Measurements from ENCODE around the gene EPHB1.

Gene EPHB1

GRCh38 chr3:135075157-135075556 is 280.1 kb downstream of the EPHB1 start:
- no peak overlapping the region for H3K27ac Mint-ChIP-seq
- H3K36me3 Mint-ChIP-seq = no peaks in the 10 kb centered on the region
- H3K9me3 Mint-ChIP-seq = peaks cover 4% of the 10 kb centered on the region
- H3K4me3 Mint-ChIP-seq = no peak overlapping the region
- H3K27me3 Mint-ChIP-seq = peaks cover 5% of the 10 kb centered on the region
- no peaks in the 10 kb centered on the region for H3K4me1 Mint-ChIP-seq

GRCh38 chr3:135076341-135076740 is 281.3 kb downstream of the EPHB1 start:
- H3K9me3 Mint-ChIP-seq = peaks cover 4% of the 10 kb centered on the region

GRCh38 chr3:135077186-135077585 is 282.1 kb downstream of the EPHB1 start:
- Mint-ChIP-seq H3K9me3 (peaks cover 4% of the 10 kb centered on the region), H3K4me1 (no peaks in the 10 kb centered on the region), H3K27ac (no peak overlapping the region), H3K27me3 (peaks cover 5% of the 10 kb centered on the region), H3K36me3 (no peaks in the 10 kb centered on the region), H3K4me3 (no peak overlapping the region)

More at GRCh38 chr3:135076341-135076740, 281.3 kb downstream of the EPHB1 start:
- H3K27ac Mint-ChIP-seq = no peak overlapping the region
- H3K4me1 Mint-ChIP-seq = no peaks in the 10 kb centered on the region
- no peak overlapping the region for H3K4me3 Mint-ChIP-seq
- H3K27me3 Mint-ChIP-seq = peaks cover 5% of the 10 kb centered on the region
- no peaks in the 10 kb centered on the region for H3K36me3 Mint-ChIP-seq

- Mint-ChIP-seq H3K36me3 (no peaks in the 10 kb centered on the region), H3K27ac (no peak overlapping the region), H3K4me3 (no peak overlapping the region), H3K4me1 (no peaks in the 10 kb centered on the region), H3K27me3 (peaks cover 5% of the 10 kb centered on the region), H3K9me3 (peaks cover 4% of the 10 kb centered on the region)
Measured at GRCh38 chr3:135078283-135078682, 283.2 kb downstream of the EPHB1 start.

- Mint-ChIP-seq H3K4me3 (no peak overlapping the region), H3K9me3 (no peaks in the 10 kb centered on the region), H3K27ac (no peak overlapping the region), H3K36me3 (no peaks in the 10 kb centered on the region), H3K27me3 (peaks cover 2% of the 10 kb centered on the region), H3K4me1 (no peaks in the 10 kb centered on the region)
Measured at GRCh38 chr3:135079095-135079494, 284.0 kb downstream of the EPHB1 start.

GRCh38 chr3:135081451-135081850 is 286.4 kb downstream of the EPHB1 start:
- no peaks in the 10 kb centered on the region for H3K4me1 Mint-ChIP-seq
- no peak overlapping the region for H3K27ac Mint-ChIP-seq
- H3K27me3 Mint-ChIP-seq = peaks cover 2% of the 10 kb centered on the region
- no peaks in the 10 kb centered on the region for H3K9me3 Mint-ChIP-seq
- no peaks in the 10 kb centered on the region for H3K36me3 Mint-ChIP-seq
- H3K4me3 Mint-ChIP-seq = no peak overlapping the region

- Mint-ChIP-seq H3K4me1 (no peaks in the 10 kb centered on the region), H3K9me3 (no peaks in the 10 kb centered on the region), H3K27me3 (peaks cover 2% of the 10 kb centered on the region), H3K4me3 (no peak overlapping the region), H3K36me3 (no peaks in the 10 kb centered on the region), H3K27ac (no peak overlapping the region)
Measured at GRCh38 chr3:135081856-135082434, 286.9 kb downstream of the EPHB1 start.

- no peaks in the 10 kb centered on the region for H3K36me3 Mint-ChIP-seq
- H3K27ac Mint-ChIP-seq = no peak overlapping the region
- H3K9me3 Mint-ChIP-seq = no peaks in the 10 kb centered on the region
- no peaks in the 10 kb centered on the region for H3K4me1 Mint-ChIP-seq
- peaks cover 5% of the 10 kb centered on the region for H3K27me3 Mint-ChIP-seq
- no peak overlapping the region for H3K4me3 Mint-ChIP-seq
Measured at GRCh38 chr3:135082706-135083105, 287.6 kb downstream of the EPHB1 start.

- H3K27ac Mint-ChIP-seq = no peak overlapping the region
- H3K36me3 Mint-ChIP-seq = no peaks in the 10 kb centered on the region
- peaks cover 5% of the 10 kb centered on the region for H3K27me3 Mint-ChIP-seq
Measured at GRCh38 chr3:135083179-135083578, 288.1 kb downstream of the EPHB1 start.

GRCh38 chr3:135083756-135084155 is 288.7 kb downstream of the EPHB1 start:
- no peaks in the 10 kb centered on the region for H3K36me3 Mint-ChIP-seq
- H3K9me3 Mint-ChIP-seq = no peaks in the 10 kb centered on the region
- H3K27me3 Mint-ChIP-seq = peaks cover 8% of the 10 kb centered on the region
- no peak overlapping the region for H3K27ac Mint-ChIP-seq
- H3K4me1 Mint-ChIP-seq = no peaks in the 10 kb centered on the region
- H3K4me3 Mint-ChIP-seq = no peak overlapping the region

More at GRCh38 chr3:135083179-135083578, 288.1 kb downstream of the EPHB1 start:
- Mint-ChIP-seq H3K4me1 (no peaks in the 10 kb centered on the region), H3K4me3 (no peak overlapping the region), H3K9me3 (no peaks in the 10 kb centered on the region)

GRCh38 chr3:135084405-135084804 is 289.3 kb downstream of the EPHB1 start:
- no peak overlapping the region for H3K27ac Mint-ChIP-seq
- no peaks in the 10 kb centered on the region for H3K36me3 Mint-ChIP-seq
- H3K4me1 Mint-ChIP-seq = no peaks in the 10 kb centered on the region
- H3K27me3 Mint-ChIP-seq = peaks cover 6% of the 10 kb centered on the region
- no peaks in the 10 kb centered on the region for H3K9me3 Mint-ChIP-seq
- H3K4me3 Mint-ChIP-seq = no peak overlapping the region

- no peaks in the 10 kb centered on the region for H3K4me1 Mint-ChIP-seq
- no peaks in the 10 kb centered on the region for H3K9me3 Mint-ChIP-seq
- no peak overlapping the region for H3K4me3 Mint-ChIP-seq
- H3K27ac Mint-ChIP-seq = no peak overlapping the region
- H3K36me3 Mint-ChIP-seq = no peaks in the 10 kb centered on the region
- peaks cover 6% of the 10 kb centered on the region for H3K27me3 Mint-ChIP-seq
Measured at GRCh38 chr3:135084976-135085375, 289.9 kb downstream of the EPHB1 start.

- Mint-ChIP-seq H3K4me1 (no peaks in the 10 kb centered on the region), H3K36me3 (no peaks in the 10 kb centered on the region), H3K27ac (no peak overlapping the region), H3K27me3 (peaks cover 6% of the 10 kb centered on the region), H3K9me3 (no peaks in the 10 kb centered on the region), H3K4me3 (no peak overlapping the region)
Measured at GRCh38 chr3:135085652-135086436, 290.8 kb downstream of the EPHB1 start.

GRCh38 chr3:135087782-135088181 is 292.7 kb downstream of the EPHB1 start:
- H3K36me3 Mint-ChIP-seq = no peaks in the 10 kb centered on the region
- H3K9me3 Mint-ChIP-seq = no peaks in the 10 kb centered on the region
- H3K4me3 Mint-ChIP-seq = no peak overlapping the region
- H3K27ac Mint-ChIP-seq = no peak overlapping the region
- H3K27me3 Mint-ChIP-seq = peaks cover 6% of the 10 kb centered on the region
- H3K4me1 Mint-ChIP-seq = no peaks in the 10 kb centered on the region

- Mint-ChIP-seq H3K9me3 (no peaks in the 10 kb centered on the region), H3K4me1 (no peaks in the 10 kb centered on the region), H3K27me3 (peaks cover 6% of the 10 kb centered on the region), H3K27ac (peak overlapping the region; percentile 11), H3K4me3 (no peak overlapping the region), H3K36me3 (no peaks in the 10 kb centered on the region)
Measured at GRCh38 chr3:135089451-135089850, 294.4 kb downstream of the EPHB1 start.

GRCh38 chr3:135090020-135090717 is 295.1 kb downstream of the EPHB1 start:
- no peak overlapping the region for H3K4me3 Mint-ChIP-seq
- H3K9me3 Mint-ChIP-seq = no peaks in the 10 kb centered on the region
- H3K27me3 Mint-ChIP-seq = peaks cover 6% of the 10 kb centered on the region
- H3K27ac Mint-ChIP-seq = no peak overlapping the region
- no peaks in the 10 kb centered on the region for H3K36me3 Mint-ChIP-seq
- no peaks in the 10 kb centered on the region for H3K4me1 Mint-ChIP-seq
